HepG2 (cell line): ENCODE results near the gene ABCB11. TPM values are rescaled to one million over a fixed set of nuclear protein-coding genes. Genes with fewer than 3 reads are reported as not detected.

Experiments
- ATAC-seq: fragments of 200-7000 bp; cut with Tn5 transposase; 3 replicates; pipeline ENCODE4 v1.9.1; 2020; ENCODE audit warnings: mild to moderate bottlenecking, moderate library complexity
- BruUV-seq: library from RNA; stranded (reverse); fragments of 400-500 nt; replicated peaks from 2 replicates; lab custom pipeline; 2021; lab: Mats Ljungman, UMichigan
- CTCF ChIA-PET: fragments of 300-600 bp; formaldehyde crosslinking; extraction: SDS; loops from one replicate; lab custom pipeline; 2021; ENCODE audit warnings: low total read pairs, inconsistent platforms, low intra/inter-chr PET ratio; lab: Yijun Ruan, JAX
- POLR2A ChIA-PET: fragments of 350-600 bp; sonication (Branson Sonifier 250); formaldehyde crosslinking; loops from one replicate; lab custom pipeline; 2020; ENCODE audit warnings: antibody characterized with exemption, inconsistent platforms; lab: Yijun Ruan, JAX
- DNase-seq: peaks from one replicate; pipeline ENCODE4 v3.0.0-alpha.2; 2015; ENCODE audit warnings: low spot score
- FAIRE-seq: peaks from 3 replicates; lab custom pipeline; 2011; peaks lifted over from hg19 to GRCh38; lab: Jason Lieb, UNC
- H2AFZ ChIP-seq: one replicate; pipeline ENCODE4 v1.6.1; 2011; ENCODE audit warnings: low read length, inconsistent platforms
- H3K27ac ChIP-seq: fragments of 300-600 bp; 3 replicates; pipeline ENCODE4 v1.8.0; 2011; ENCODE audit warnings: mixed run types, mild to moderate bottlenecking, mixed read lengths, low read length, inconsistent platforms; ENCODE audit not compliant: insufficient read depth; ENCODE audit errors: extremely low read length
- H3K27me3 ChIP-seq, 2 experiments: fragments of 200-600 bp in 1 of 2; 2 replicates in 1 of 2; 3 replicates in 1 of 2; pipeline versions ENCODE4 v1.6.0 to v1.8.0; 2011; ENCODE audit warnings: low read length in 2 of 2, mild to moderate bottlenecking in 2 of 2, moderate library complexity in 2 of 2, inconsistent platforms in 1 of 2; ENCODE audit not compliant: insufficient read depth in 2 of 2, control insufficient read depth in 1 of 2
- H3K36me3 ChIP-seq, 2 experiments: fragments of 200-600 bp in 1 of 2; replicated peaks in 1 of 2; 2 replicates in 1 of 2; 3 replicates in 1 of 2; pipeline versions ENCODE4 v1.5.1 to v1.8.0; 2011; ENCODE audit warnings: low read length in 2 of 2, inconsistent platforms in 1 of 2; ENCODE audit not compliant: insufficient read depth in 2 of 2, control insufficient read depth in 1 of 2
- H3K4me1 ChIP-seq: 2 replicates; pipeline ENCODE4 v1.5.1; 2012; ENCODE audit warnings: low read length, inconsistent platforms; ENCODE audit not compliant: insufficient read depth
- H3K4me2 ChIP-seq: 2 replicates; pipeline ENCODE4 v1.6.0; 2011; ENCODE audit warnings: low read depth, low read length, inconsistent platforms
- H3K4me3 ChIP-seq, 3 experiments: fragments of 200-600 bp in 1 of 3; sonication (generic), shearing (Covaris generic) in 1 of 3; replicated peaks in 1 of 3; 2 replicates each; pipeline ENCODE4 v1.5.1; 2011 to 2016; ENCODE audit warnings: low read length in 3 of 3, inconsistent platforms in 2 of 3, low read depth in 2 of 3, mild to moderate bottlenecking in 2 of 3, control low read depth in 1 of 3, mixed read lengths in 1 of 3; ENCODE audit not compliant: insufficient read depth in 1 of 3
- H3K79me2 ChIP-seq: one replicate; pipeline ENCODE4 v1.6.1; 2011; ENCODE audit warnings: low read length, inconsistent platforms; ENCODE audit not compliant: insufficient read depth
- H3K9ac ChIP-seq: 2 replicates; pipeline ENCODE4 v1.6.0; 2011; ENCODE audit warnings: mild to moderate bottlenecking, low read depth, low read length, inconsistent platforms; ENCODE audit not compliant: insufficient read depth
- H3K9me3 ChIP-seq: 2 replicates; pipeline ENCODE4 v1.5.1; 2012; ENCODE audit warnings: mild to moderate bottlenecking, low read length
- H4K20me1 ChIP-seq: 2 replicates; pipeline ENCODE4 v1.6.0; 2011; ENCODE audit warnings: inconsistent platforms, mild to moderate bottlenecking, low read length, moderate library complexity; ENCODE audit not compliant: insufficient read depth
- ADNP ChIP-seq: sonication (generic); formaldehyde crosslinking; IDR thresholded peaks from 2 replicates; pipeline ENCODE4 v1.4.0; 2020; ENCODE audit warnings: missing genetic modification reagents
- ELF3 ChIP-seq: IDR thresholded peaks from 2 replicates; pipeline ENCODE4 v1.6.1; 2016; ENCODE audit warnings: missing genetic modification reagents, missing compliant biosample characterization
- FOXC1 ChIP-seq: sonication (generic); formaldehyde crosslinking; IDR thresholded peaks from 2 replicates; pipeline ENCODE4 v1.8.0; 2022; ENCODE audit warnings: mild to moderate bottlenecking, missing genetic modification reagents, borderline replicate concordance
- JUND ChIP-seq: sonication (generic); formaldehyde crosslinking; IDR thresholded peaks from 2 replicates; pipeline ENCODE4 v1.8.0; 2022; ENCODE audit warnings: mild to moderate bottlenecking, missing genetic modification reagents
- KDM5A ChIP-seq: fragments of 200-600 bp; sonication (generic); IDR thresholded peaks from 2 replicates; pipeline ENCODE4 v1.7.0; 2018; ENCODE audit warnings: antibody characterized with exemption, mild to moderate bottlenecking, low read length, borderline replicate concordance
- MLXIP ChIP-seq: sonication (generic); formaldehyde crosslinking; IDR thresholded peaks from 2 replicates; pipeline ENCODE4 v1.9.0; 2021; ENCODE audit warnings: missing genetic modification reagents, borderline replicate concordance
- SIX4 ChIP-seq: sonication (generic); formaldehyde crosslinking; IDR thresholded peaks from 2 replicates; pipeline ENCODE4 v1.4.0; 2020; ENCODE audit warnings: missing genetic modification reagents
- ZNF569 ChIP-seq: sonication (generic); formaldehyde crosslinking; IDR thresholded peaks from 2 replicates; pipeline ENCODE4 v1.5.0; 2020; ENCODE audit warnings: mild to moderate bottlenecking, missing genetic modification reagents, moderate library complexity, borderline replicate concordance
- ZNF775 ChIP-seq: sonication (generic); formaldehyde crosslinking; IDR thresholded peaks from 2 replicates; pipeline ENCODE4 v1.4.0; 2020; ENCODE audit warnings: missing genetic modification reagents, mild to moderate bottlenecking, moderate library complexity, borderline replicate concordance
- WGBS: methylation state at CpG from one replicate; pipeline ENCODE4 v1.1.6; 2017; ENCODE audit warnings: low lambda C conversion rate; 5-methylcytosine and 5-hydroxymethylcytosine counted together
- in situ Hi-C: cut with HindIII; loops from 2 replicates; pipeline ENCODE4 v1.10.0; 2017; ENCODE audit warnings: low pct_unique_long_range_greater_than_20kb; ENCODE audit not compliant: extremely low pct_ligation_motif_present
- intact Hi-C: fragments of 100-400 bp; cut with micrococcal nuclease; formaldehyde crosslinking; loops from one replicate; pipeline ENCODE4 v1.10.0; 2022; ENCODE audit not compliant: unreplicated experiment
- polyA plus RNA-seq, 8 experiments: library from polyadenylated mRNA; depleted of rRNA in 3 of 8; stranded (reverse) in 7 of 8; unstranded in 1 of 8; fragments of >200 nt; fragmentation: Illumina TruSeq in 4 of 8; extraction: Trizol in 4 of 8; gene quantifications; 2 replicates each; pipeline versions ENCODE4 v1.2.1 to v1.2.3, GENCODE V29; 2011 to 2016; ENCODE audit warnings: low read depth in 4 of 8, missing spikeins in 1 of 8, mixed read lengths in 1 of 8; ENCODE audit not compliant: insufficient read depth in 1 of 8
- total RNA-seq, 5 experiments: library from RNA; depleted of rRNA; stranded (reverse); fragments of >200 nt; fragmentation: Illumina TruSeq; extraction: Trizol; gene quantifications; 2 replicates each; pipeline ENCODE4 v1.2.3, GENCODE V29; 2016; ENCODE audit warnings: low read depth in 1 of 5

The ABCB11 gene
- total and polyA plus RNA-seq, 2 of the 13 experiments (the other 11 are each of a cell fraction or from before 2014, with no cell fraction given): not detected

GRCh38 chr2:169029341-169029740 lies 1.8 kb downstream of the ABCB11 start:
- BruUV-seq: no TSS peak
- no peaks in the 10 kb centered on the region for H3K36me3 ChIP-seq
- no peak overlapping the region for H3K9ac ChIP-seq
- H3K4me1 ChIP-seq: no peaks in the 10 kb centered on the region
- in situ Hi-C loops: no loop called here
- H3K79me2 ChIP-seq: no peaks in the 10 kb centered on the region
- H3K4me3 ChIP-seq: no peak overlapping the region
- no peak overlapping the region for H3K27ac ChIP-seq
- no peaks in the 10 kb centered on the region for H3K27me3 ChIP-seq
- intact Hi-C loops: no loop called here
- H3K4me2 ChIP-seq: no peak overlapping the region
- no peaks in the 10 kb centered on the region for H4K20me1 ChIP-seq
- ATAC-seq (no peak), DNase-seq (no peak), FAIRE-seq (no peak)
- no peaks in the 10 kb centered on the region for H3K9me3 ChIP-seq
- POLR2A ChIA-PET: no interaction called here
- WGBS: 60% methylated on average over 5 of the region's 5 CpGs
- H2AFZ ChIP-seq: no peak overlapping the region
- CTCF ChIA-PET: no interaction called here
- TF ChIP-seq MLXIP (CRISPR knock-in tag) (no peak), ZNF569 (CRISPR knock-in tag) (no peak), ELF3 (CRISPR knock-in tag) (no peak), KDM5A (no peak), ADNP (no peak), ZNF775 (CRISPR knock-in tag) (no peak), JUND (CRISPR knock-in tag) (no peak), FOXC1 (CRISPR knock-in tag) (no peak), SIX4 (CRISPR knock-in tag) (no peak)
